Keratinocyte (primary cell): Measurements from ENCODE around the gene ACOT6.
"Not testable (repeated sequence)": the region's sequence is repeated elsewhere in the genome, so short reads cannot be mapped to it uniquely, and the experiment has no call there.

Experiments
- CTCF ChIP-seq, 3 experiments: IDR thresholded peaks in 1 of 3; conservative IDR thresholded peaks in 1 of 3; optimal IDR thresholded peaks in 1 of 3; 2 replicates in 2 of 3; 3 replicates in 1 of 3; pipeline versions ENCODE3 to v1.5.1; 2011; ENCODE audit warnings: low read length in 3 of 3, mild to moderate bottlenecking in 3 of 3, moderate library complexity in 2 of 3, control low read depth in 1 of 3, inconsistent platforms in 1 of 3; ENCODE audit not compliant: insufficient read depth in 2 of 3; ENCODE audit errors: extremely low read depth in 1 of 3
- EZH2 ChIP-seq: IDR thresholded peaks from one replicate; pipeline ENCODE4 v1.6.1; 2012; ENCODE audit warnings: inconsistent platforms, mild to moderate bottlenecking, low read length, moderate library complexity

GRCh38 chr14:73568886-73569184 is 43.5 kb upstream of the ACOT6 start:
- TF ChIP-seq CTCF (optimal IDR thresholded peaks at IDR 0.05 in 1 of 3, IDR thresholded peaks at IDR 0.05 in 1 of 3, conservative IDR thresholded peaks at IDR 0.05 in 1 of 3; ENCODE audit: extremely low read depth in 1 of 3, insufficient read depth in 2 of 3, low read length in 3 of 3); EZH2: not testable (repeated sequence)
